Suprapubic skin (tissue), 3 donors: Measurements from ENCODE around the gene ARHGEF6.

Source experiments
- CTCF ChIP-seq, 2 donors: fragments of 200-600 bp in 1 of 2; fragments of 450-650 bp in 1 of 2; sonication (generic) in 1 of 2; IDR thresholded peaks; one replicate each; pipeline ENCODE4 v1.5.1; 2016 to 2019; ENCODE audit warnings: antibody characterized with exemption in 2 of 2, mild to moderate bottlenecking in 1 of 2, moderate library complexity in 1 of 2
- POLR2A ChIP-seq, 2 donors: fragments of 450-650 bp; IDR thresholded peaks; one replicate each; pipeline ENCODE4 v1.6.1; 2017; ENCODE audit warnings: antibody characterized with exemption in 2 of 2, mild to moderate bottlenecking in 2 of 2, moderate library complexity in 2 of 2

- no peak for TF ChIP-seq CTCF (IDR thresholded peaks at IDR 0.05)
- no peak for TF ChIP-seq POLR2A (IDR thresholded peaks at IDR 0.05)
These were observed 26.1 kb downstream of the ARHGEF6 start for GRCh38 chrX:136754651-136755050.
